GM19324 (cell line): ENCODE results near the gene IL15RA.
A peak's percentile ranks its signal among the peaks of the same experiment; 100 is the strongest.
"Not testable (repeated sequence)": the region's sequence is repeated elsewhere in the genome, so short reads cannot be mapped to it uniquely, and the experiment has no call there.

Experiments used
- ATAC-seq: cut with Tn5 transposase; IDR thresholded peaks from one replicate; pipeline ENCODE4 v1.9.1; 2021; ENCODE audit warnings: mild to moderate bottlenecking, moderate library complexity; ENCODE audit not compliant: unreplicated experiment, low FRiP score

Gene IL15RA

GRCh38 chr10:5971886-5972285 lies 5.5 kb downstream of the IL15RA start:
- no peak for ATAC-seq

- peak; percentile 40 for ATAC-seq
Measured at GRCh38 chr10:5971315-5971832, 6.0 kb downstream of the IL15RA start.

- no peak for ATAC-seq
Measured at GRCh38 chr10:5970527-5970926, 6.8 kb downstream of the IL15RA start.

- no peak for ATAC-seq
Measured at GRCh38 chr10:5970066-5970465, 7.3 kb downstream of the IL15RA start.

- no peak for ATAC-seq
Measured at GRCh38 chr10:5968681-5969453, 8.5 kb downstream of the IL15RA start.

GRCh38 chr10:5968037-5968680 lies 9.2 kb downstream of the IL15RA start:
- no peak for ATAC-seq

GRCh38 chr10:5965266-5965665 lies 12.1 kb downstream of the IL15RA start:
- no peak for ATAC-seq

GRCh38 chr10:5964736-5965135 lies 12.6 kb downstream of the IL15RA start:
- no peak for ATAC-seq

- ATAC-seq = no peak
Measured at GRCh38 chr10:5963591-5963990, 13.8 kb downstream of the IL15RA start.

GRCh38 chr10:5963071-5963470 lies 14.3 kb downstream of the IL15RA start:
- ATAC-seq = no peak

GRCh38 chr10:5962358-5962940 lies 14.9 kb downstream of the IL15RA start:
- ATAC-seq = not testable (repeated sequence)

GRCh38 chr10:5961405-5962100 lies 15.8 kb downstream of the IL15RA start:
- ATAC-seq = no peak

GRCh38 chr10:5960973-5961275 lies 16.4 kb downstream of the IL15RA start:
- not testable (repeated sequence) for ATAC-seq

GRCh38 chr10:5960070-5960972 lies 17.0 kb downstream of the IL15RA start:
- no peak for ATAC-seq

GRCh38 chr10:5959581-5960069 lies 17.7 kb downstream of the IL15RA start:
- no peak for ATAC-seq

GRCh38 chr10:5959142-5959541 lies 18.2 kb downstream of the IL15RA start:
- ATAC-seq = no peak

GRCh38 chr10:5958675-5959074 lies 18.7 kb downstream of the IL15RA start:
- no peak for ATAC-seq

GRCh38 chr10:5958077-5958476 lies 19.3 kb downstream of the IL15RA start:
- no peak for ATAC-seq

GRCh38 chr10:5956146-5956936 lies 21.0 kb downstream of the IL15RA start:
- no peak for ATAC-seq
